NB4 (cell line): ENCODE data around the gene TNS1.

Experiments
- DNase-seq: peaks from one replicate; pipeline ENCODE4 v3.0.0; 2010; ENCODE audit warnings: low read depth
- H3K4me3 ChIP-seq: one replicate; pipeline ENCODE4 v1.5.1; 2011; ENCODE audit warnings: mild to moderate bottlenecking, low read depth, low read length, moderate library complexity
- MYC ChIP-seq: IDR thresholded peaks from 2 replicates; pipeline ENCODE4 v1.6.1; 2011; ENCODE audit warnings: low read depth, low read length
- POLR2A ChIP-seq: IDR thresholded peaks from 2 replicates; pipeline ENCODE4 v1.6.1; 2011; ENCODE audit warnings: mild to moderate bottlenecking; ENCODE audit not compliant: insufficient read length; ENCODE audit errors: extremely low read depth
- TF ChIP-seq, protein P1 (sequence below): IDR thresholded peaks from 2 replicates; pipeline ENCODE4 v1.6.1; 2011; ENCODE audit warnings: low read depth, low read length
- TF ChIP-seq, protein P2 (sequence below): IDR thresholded peaks from one replicate; pipeline ENCODE4 v1.5.1; 2012; ENCODE audit warnings: low read depth, low read length

TNS1 gene

DNA sequence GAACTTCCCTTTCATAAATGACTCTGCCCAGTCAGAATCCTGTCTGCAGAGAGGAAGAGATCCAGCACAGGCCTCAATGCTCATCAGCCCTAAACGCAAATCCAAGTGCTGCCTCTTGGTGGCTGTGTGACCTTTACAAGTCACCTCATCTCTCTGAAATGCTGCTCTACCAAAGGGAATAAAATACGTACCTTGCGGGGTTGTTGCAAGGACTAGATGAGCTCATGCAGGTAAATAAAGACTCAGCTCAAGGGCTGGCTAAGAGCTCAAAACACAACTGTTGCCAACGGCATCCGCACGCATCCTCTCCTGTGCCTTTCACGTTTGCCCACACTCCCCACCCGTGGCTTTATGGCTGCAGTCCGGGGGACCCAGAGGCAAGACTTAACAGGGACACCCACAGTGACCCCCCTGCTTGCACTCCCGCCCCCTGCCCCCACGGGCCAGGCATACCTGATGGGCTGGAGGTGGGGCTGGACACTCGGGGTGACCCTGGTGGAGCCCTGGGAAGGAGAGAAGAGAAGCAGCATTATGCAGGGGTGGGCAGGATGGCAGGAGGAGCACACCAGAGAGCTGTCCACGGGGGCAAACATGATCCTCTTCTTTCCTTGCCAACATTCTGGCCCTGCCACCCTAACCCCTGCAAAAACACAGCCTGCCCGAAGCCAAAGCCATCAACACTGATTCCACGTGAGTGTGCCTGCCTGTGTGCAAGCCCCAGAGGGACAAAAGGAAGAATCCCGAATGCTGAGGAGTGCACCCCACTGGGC lies 102.6 kb downstream of the TNS1 start:
- TF ChIP-seq POLR2A (no peak), MYC (no peak)
- TF ChIP-seq, protein P1, sequence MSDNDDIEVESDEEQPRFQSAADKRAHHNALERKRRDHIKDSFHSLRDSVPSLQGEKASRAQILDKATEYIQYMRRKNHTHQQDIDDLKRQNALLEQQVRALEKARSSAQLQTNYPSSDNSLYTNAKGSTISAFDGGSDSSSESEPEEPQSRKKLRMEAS, result no peak
- TF ChIP-seq, protein P2, sequence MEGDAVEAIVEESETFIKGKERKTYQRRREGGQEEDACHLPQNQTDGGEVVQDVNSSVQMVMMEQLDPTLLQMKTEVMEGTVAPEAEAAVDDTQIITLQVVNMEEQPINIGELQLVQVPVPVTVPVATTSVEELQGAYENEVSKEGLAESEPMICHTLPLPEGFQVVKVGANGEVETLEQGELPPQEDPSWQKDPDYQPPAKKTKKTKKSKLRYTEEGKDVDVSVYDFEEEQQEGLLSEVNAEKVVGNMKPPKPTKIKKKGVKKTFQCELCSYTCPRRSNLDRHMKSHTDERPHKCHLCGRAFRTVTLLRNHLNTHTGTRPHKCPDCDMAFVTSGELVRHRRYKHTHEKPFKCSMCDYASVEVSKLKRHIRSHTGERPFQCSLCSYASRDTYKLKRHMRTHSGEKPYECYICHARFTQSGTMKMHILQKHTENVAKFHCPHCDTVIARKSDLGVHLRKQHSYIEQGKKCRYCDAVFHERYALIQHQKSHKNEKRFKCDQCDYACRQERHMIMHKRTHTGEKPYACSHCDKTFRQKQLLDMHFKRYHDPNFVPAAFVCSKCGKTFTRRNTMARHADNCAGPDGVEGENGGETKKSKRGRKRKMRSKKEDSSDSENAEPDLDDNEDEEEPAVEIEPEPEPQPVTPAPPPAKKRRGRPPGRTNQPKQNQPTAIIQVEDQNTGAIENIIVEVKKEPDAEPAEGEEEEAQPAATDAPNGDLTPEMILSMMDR, result no peak
- no peak overlapping the region for H3K4me3 ChIP-seq
- peak; percentile 45 for DNase-seq

DNA sequence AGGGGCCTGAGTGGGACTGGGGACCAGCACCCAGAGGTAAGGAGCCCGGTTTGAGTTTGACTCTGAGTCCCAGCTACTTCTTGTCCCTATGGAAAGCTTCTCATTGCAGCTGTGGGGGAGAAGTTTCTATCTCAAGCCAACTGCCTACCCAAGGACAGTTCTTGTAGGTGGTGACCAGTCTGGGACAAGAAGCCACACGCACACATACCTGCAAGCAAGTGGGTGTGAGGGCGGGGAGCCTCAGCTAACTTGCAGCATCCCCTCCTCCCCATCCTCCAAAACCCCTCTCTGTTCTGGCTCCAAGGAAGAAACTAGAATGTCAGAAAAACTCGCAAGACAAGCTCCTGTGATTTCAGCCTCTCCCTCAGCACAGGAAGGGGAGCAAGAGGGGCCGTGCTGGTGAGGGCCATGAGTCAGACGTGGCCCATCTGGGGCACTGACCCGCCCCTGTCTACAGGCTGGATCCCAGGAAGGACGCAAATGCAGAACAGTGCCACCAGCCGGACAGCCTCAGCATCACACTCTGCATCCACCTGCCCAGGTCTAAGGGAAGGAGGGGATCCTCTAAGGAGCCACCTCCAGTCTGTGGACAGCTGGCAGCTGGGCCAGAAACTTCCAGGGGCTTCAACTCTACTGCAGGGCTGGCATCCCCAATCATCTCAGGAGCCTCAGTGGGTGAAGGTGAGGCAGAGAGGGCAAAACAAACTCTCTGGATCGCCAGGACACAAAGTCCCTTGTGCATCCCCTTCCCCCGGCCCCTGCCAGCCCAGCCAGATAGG lies 103.4 kb downstream of the TNS1 start:
- DNase-seq, result peak; percentile 79
- TF ChIP-seq, protein P2, result peak; percentile 91
- TF ChIP-seq MYC, result no peak
- TF ChIP-seq, protein P1, result peak; percentile 53
- TF ChIP-seq POLR2A, result no peak
- H3K4me3 ChIP-seq, result no peak overlapping the region

DNA sequence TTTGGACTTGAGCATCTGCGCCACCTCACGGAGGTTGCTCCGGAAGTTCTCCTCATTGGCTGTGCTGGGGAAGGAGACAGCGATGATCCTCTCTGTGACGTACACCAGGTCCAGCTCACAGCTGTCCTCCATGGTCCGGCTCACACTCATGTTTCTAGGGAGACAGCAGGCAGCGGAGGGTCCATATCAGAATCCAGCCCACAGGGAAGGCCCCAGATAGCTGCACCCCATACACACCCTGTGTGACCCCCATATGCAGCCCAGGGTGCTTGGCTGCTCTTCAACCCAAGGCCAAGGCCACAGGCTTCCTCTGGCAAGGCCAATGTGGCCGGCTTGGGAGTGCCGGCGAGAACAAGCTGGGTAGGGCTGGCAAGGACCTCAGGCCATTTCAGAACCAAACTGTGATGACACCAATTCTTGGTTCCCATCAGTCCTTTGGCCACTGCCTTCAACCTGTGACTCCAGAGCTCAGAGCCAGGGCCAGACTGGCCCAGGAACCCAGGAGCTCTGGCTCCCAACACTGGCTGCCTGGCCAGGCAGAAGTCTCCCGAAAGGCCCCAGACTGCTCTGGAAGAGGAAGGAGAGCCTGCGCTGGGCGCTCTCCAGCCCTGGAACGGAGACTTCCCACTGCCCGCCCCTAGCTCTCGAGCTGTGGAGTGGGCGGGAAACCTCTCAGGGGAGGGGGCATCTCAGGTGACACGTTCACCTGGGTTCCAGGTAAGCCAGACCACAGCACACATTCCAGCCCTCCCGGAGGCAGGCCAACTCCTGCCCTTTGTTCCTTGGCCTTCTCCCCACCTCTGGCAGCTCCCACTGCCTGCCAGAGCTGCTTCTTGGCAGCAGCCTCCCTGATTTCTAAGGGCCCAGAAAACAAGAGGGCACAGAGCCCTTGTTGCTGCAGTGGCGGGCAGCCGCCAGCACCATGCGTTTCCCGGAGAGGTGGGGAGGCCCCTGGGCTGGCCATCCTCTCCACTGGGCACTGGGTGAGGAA lies 104.7 kb downstream of the TNS1 start:
- TF ChIP-seq MYC (no peak), POLR2A (no peak)
- TF ChIP-seq, protein P1, result no peak
- TF ChIP-seq, protein P2, result no peak
- DNase-seq, result no peak
- H3K4me3 ChIP-seq, result no peak overlapping the region

DNA sequence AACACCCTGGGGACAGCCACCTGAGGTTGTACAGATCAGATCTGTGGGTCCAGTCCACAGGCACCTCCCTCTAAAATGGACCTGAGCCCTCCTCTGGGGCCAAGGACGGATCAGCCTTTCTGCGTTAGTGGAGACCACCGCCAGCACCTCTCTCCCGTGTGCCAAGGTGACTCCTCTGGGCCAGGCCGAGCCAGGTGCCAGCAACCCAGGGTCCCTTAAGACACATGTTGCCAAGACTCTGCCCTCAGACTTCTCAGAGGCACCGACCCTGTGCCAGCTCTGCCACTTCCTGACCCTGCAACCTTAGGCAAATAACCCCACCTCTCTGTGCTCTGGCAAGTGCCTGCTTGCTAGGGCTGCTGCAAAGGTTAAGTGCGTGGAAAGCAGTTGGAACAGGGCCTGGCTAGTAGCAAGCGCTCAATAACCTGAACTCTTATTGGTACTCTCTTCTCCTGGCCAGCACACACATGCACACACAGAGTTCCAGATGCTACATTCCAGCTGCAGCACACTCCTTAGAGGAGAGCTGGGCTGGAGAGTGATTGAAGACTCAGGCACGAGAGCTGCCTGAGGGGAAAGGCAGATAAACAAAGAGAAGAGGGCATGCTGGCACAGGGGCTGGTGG lies 105.6 kb downstream of the TNS1 start:
- TF ChIP-seq, protein P1, result no peak
- TF ChIP-seq MYC (no peak), POLR2A (no peak)
- TF ChIP-seq, protein P2, result no peak
- DNase-seq, result no peak
- H3K4me3 ChIP-seq, result no peak overlapping the region
